Lower lobe of right lung (tissue), 2 donors: ENCODE measurements around the gene CALU. TPM values are rescaled to one million over a fixed set of nuclear protein-coding genes. Genes with fewer than 3 reads are reported as not detected.

ENCODE experiments used
- ATAC-seq, 2 donors: fragments of 200-7000 bp; cut with Tn5 transposase; one replicate each; pipeline ENCODE4 v1.9.1; 2020 to 2022; ENCODE audit warnings: mild to moderate bottlenecking in 2 of 2, moderate library complexity in 2 of 2
- DNase-seq: peaks from one replicate; pipeline ENCODE4 v3.0.0-alpha.2; 2020
- H3K27ac ChIP-seq: fragments of 200-600 bp; one replicate; pipeline ENCODE4 v1.8.0; 2022
- H3K27me3 ChIP-seq: fragments of 200-600 bp; one replicate; pipeline ENCODE4 v1.8.0; 2022; ENCODE audit warnings: low read depth
- H3K36me3 ChIP-seq: fragments of 200-600 bp; one replicate; pipeline ENCODE4 v1.8.0; 2022; ENCODE audit warnings: mild to moderate bottlenecking
- H3K4me1 ChIP-seq: fragments of 200-600 bp; one replicate; pipeline ENCODE4 v1.8.0; 2022
- H3K4me3 ChIP-seq: fragments of 200-600 bp; one replicate; pipeline ENCODE4 v1.8.0; 2022; ENCODE audit warnings: mild to moderate bottlenecking
- H3K9me3 ChIP-seq: fragments of 200-600 bp; one replicate; pipeline ENCODE4 v1.8.0; 2022
- intact Hi-C: fragments of 100-400 bp; cut with DNase I; formaldehyde crosslinking; loops from one replicate; pipeline ENCODE4 v1.11.0; 2022
- total RNA-seq: library from RNA; stranded (reverse); fragmentation: NEBNext Ultra II Directional; extraction: Animal tissue kit (Norgen Biotek cat#: 25700); gene quantifications from one replicate; pipeline ENCODE4 v1.2.1, GENCODE V29; 2021
- TF ChIP-seq, protein P1 (sequence below): fragments of 200-600 bp; IDR thresholded peaks from one replicate; pipeline ENCODE4 v1.8.0; 2022; ENCODE audit warnings: antibody characterized with exemption, mild to moderate bottlenecking
- donor health status: DM: no; HTN: yes; CAD: no; lungs with severe emphysema.

CALU gene
- total RNA-seq, 1 donor from 2014 or later: 84.6 TPM

DNA sequence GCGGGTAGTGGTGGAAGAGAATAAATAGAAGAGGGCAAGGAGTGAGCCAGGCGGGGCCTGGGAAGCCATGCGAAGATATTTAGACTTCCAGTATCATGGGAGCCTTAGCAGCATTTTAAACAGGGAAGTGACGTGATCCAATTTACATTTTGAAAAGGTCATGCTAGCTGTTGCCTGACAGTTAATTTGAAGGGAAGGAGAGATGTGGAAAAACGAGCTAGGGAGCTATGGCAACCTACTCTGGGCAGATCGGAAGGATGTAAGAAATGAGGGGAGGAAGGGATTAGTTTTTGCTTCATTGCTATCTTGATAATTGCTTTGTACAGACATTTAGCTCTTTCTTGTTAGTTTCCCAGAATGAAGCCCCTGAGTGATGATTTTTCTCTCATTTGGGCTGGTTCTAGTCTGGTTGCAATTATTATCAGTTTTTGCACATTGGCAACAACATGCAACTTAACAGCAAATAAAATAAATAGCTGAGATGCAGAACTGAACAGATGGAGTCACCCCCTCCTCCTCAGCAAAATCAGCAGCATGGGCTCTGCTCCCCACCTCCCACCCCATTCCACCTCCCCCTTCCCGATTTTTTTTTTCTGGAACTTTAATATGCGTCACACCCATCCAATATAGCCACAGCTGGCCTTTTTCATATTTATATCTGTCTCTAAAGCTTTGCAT is 13.0 kb upstream of the CALU start:
- ATAC-seq: no peak

DNA sequence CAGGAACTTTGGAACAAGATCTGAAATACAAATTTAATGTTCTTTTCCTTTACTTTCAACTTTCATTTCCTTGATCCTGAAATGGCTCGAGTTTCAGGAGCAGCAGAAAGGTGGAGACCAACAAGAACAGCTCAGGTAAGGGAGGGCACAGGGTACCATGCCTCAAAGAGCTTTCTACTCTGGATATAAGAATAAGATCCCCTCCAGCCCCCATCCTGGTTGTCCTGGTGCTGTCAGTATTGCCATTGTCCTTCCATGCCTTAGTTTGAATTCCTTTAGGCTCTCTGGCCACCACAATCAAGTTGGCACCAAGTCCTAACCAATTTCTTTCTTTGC is 12.5 kb upstream of the CALU start:
- Histone ChIP-seq H3K27me3 (no peaks in the 10 kb centered on the region), H3K4me3 (no peak overlapping the region), H3K4me1 (no peaks in the 10 kb centered on the region), H3K27ac (no peak overlapping the region), H3K36me3 (no peaks in the 10 kb centered on the region), H3K9me3 (no peaks in the 10 kb centered on the region)
- DNase-seq (no peak), ATAC-seq (no peak)
- TF ChIP-seq, protein P1, sequence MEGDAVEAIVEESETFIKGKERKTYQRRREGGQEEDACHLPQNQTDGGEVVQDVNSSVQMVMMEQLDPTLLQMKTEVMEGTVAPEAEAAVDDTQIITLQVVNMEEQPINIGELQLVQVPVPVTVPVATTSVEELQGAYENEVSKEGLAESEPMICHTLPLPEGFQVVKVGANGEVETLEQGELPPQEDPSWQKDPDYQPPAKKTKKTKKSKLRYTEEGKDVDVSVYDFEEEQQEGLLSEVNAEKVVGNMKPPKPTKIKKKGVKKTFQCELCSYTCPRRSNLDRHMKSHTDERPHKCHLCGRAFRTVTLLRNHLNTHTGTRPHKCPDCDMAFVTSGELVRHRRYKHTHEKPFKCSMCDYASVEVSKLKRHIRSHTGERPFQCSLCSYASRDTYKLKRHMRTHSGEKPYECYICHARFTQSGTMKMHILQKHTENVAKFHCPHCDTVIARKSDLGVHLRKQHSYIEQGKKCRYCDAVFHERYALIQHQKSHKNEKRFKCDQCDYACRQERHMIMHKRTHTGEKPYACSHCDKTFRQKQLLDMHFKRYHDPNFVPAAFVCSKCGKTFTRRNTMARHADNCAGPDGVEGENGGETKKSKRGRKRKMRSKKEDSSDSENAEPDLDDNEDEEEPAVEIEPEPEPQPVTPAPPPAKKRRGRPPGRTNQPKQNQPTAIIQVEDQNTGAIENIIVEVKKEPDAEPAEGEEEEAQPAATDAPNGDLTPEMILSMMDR: no peak
- intact Hi-C loops: no loop called here

More for the DNA sequence above, 13.0 kb upstream of the CALU start:
- TF ChIP-seq, protein P1: no peak
- no peaks in the 10 kb centered on the region for H3K4me1 ChIP-seq
- intact Hi-C loops: no loop called here
- DNase-seq: no peak
- no peak overlapping the region for H3K27ac ChIP-seq
- H3K4me3 ChIP-seq: no peak overlapping the region
- H3K27me3 ChIP-seq: no peaks in the 10 kb centered on the region
- H3K36me3 ChIP-seq: no peaks in the 10 kb centered on the region
- H3K9me3 ChIP-seq: no peaks in the 10 kb centered on the region

DNA sequence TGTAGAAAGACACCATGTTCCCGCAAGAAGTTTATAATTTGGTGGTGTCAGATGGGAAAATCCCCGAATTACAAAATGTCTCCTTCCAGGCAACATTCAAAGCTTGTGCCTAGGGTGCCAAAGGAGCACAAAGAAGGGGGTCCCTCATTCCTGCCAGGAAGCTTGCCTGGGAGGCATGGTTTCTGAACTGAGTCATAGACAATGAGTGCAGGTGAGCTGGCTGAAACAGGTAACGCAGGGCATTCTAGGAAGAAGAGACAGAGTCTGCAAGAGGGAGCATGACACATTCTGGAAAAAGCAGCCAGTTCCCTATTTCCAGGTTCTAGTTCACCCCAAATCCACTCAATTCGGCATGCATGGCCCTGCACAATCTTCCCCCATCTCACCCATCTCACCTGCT is 11.9 kb upstream of the CALU start:
- Histone ChIP-seq H3K27ac (no peak overlapping the region), H3K4me1 (no peaks in the 10 kb centered on the region), H3K27me3 (no peaks in the 10 kb centered on the region), H3K36me3 (no peaks in the 10 kb centered on the region), H3K4me3 (no peak overlapping the region), H3K9me3 (no peaks in the 10 kb centered on the region)
- intact Hi-C loops: no loop called here
- ATAC-seq (no peak), DNase-seq (no peak)
- TF ChIP-seq, protein P1: no peak

DNA sequence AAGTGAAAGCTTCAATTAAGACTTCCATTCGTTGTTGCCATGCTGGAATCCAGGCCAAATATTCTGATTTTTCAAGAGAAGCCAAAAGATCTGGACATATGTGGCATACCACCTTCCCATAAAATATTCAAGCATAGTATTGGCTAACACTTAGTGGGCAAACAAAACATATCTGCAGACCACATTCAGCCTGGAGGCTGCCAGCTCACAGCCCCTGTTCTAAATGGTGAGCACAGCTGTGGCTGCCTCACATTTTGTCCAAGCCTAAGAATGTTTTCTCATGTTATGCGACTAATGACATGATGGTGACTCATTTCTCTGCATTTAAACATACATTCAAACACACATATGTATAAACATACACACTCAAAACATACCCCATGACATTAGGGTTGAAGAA is 10.6 kb upstream of the CALU start:
- Histone ChIP-seq H3K9me3 (no peaks in the 10 kb centered on the region), H3K4me3 (no peak overlapping the region), H3K4me1 (no peaks in the 10 kb centered on the region), H3K36me3 (no peaks in the 10 kb centered on the region), H3K27me3 (peaks cover 2% of the 10 kb centered on the region), H3K27ac (no peak overlapping the region)
- intact Hi-C loops: no loop called here
- ATAC-seq (no peak), DNase-seq (no peak)
- TF ChIP-seq, protein P1: no peak

DNA sequence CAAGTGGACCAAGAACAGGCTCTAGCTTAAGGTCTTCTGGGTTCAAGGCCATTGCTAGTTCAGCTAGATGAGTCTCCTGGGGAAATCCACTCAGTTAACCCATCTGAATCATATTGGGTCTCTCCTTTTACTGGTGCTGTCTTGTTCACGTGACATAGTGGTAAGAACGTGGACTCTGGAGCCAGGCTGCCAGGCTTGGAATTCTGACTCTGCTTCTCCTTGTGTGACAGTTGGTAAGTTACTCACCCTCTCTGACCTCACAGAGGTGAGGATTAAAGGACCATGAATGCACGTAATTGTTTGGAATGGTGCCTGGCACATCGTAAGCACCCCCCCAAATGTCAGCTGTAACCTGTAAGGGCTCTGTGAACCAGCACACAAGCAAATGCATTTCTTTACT is 9.7 kb upstream of the CALU start:
- Histone ChIP-seq H3K27me3 (peaks cover 4% of the 10 kb centered on the region), H3K4me3 (no peak overlapping the region), H3K36me3 (no peaks in the 10 kb centered on the region), H3K27ac (no peak overlapping the region), H3K9me3 (no peaks in the 10 kb centered on the region), H3K4me1 (no peaks in the 10 kb centered on the region)
- intact Hi-C loops: no loop called here
- TF ChIP-seq, protein P1: no peak
- ATAC-seq (no peak), DNase-seq (no peak)
